ENCODE data around the gene FAM89A. TPM values are rescaled to one million over a fixed set of nuclear protein-coding genes. Genes with fewer than 3 reads are reported as not detected.

FAM89A gene
- total RNA-seq, 1 experiment from 2014 or later = 23.6 TPM

- no peaks in the 10 kb centered on the region for H4K20me1 ChIP-seq (ENCODE audit: insufficient read depth)
- ChIA-PET POLR2A (no interaction called here), CTCF (no interaction called here), RAD21 (ENCODE audit: low non-redundant PET in 1 of 2, low total read pairs in 2 of 2, uncharacterized antibody in 2 of 2, unreplicated experiment in 2 of 2) (no interaction called here)
- no peaks in the 10 kb centered on the region for H3K9me2 ChIP-seq (ENCODE audit: insufficient read depth)
- no peaks in the 10 kb centered on the region for H3K36me3 ChIP-seq (ENCODE audit: control insufficient read depth in 1 of 2, insufficient read depth in 2 of 2, low read length in 2 of 2)
- no peak overlapping the region for H3K9ac ChIP-seq (ENCODE audit: low read length)
- peaks cover 6 to 9% of the 10 kb centered on the region in 2 experiments; a peak in 1 of 4 replicates for H3K9me3 ChIP-seq (ENCODE audit: control insufficient read depth in 1 of 2, insufficient read depth in 1 of 2, low read depth in 1 of 2, low read length in 2 of 2)
- no TSS peak for BruUV-seq (replicated peaks)
- intact Hi-C loops (cut with micrococcal nuclease) = no loop called here
- peaks cover under 1% of the 10 kb centered on the region; the same call in 1 of the 2 replicates for H3K27me3 ChIP-seq (ENCODE audit: insufficient read depth, low read length)
- DNase-seq (ENCODE audit: low read depth, low spot score) (no peak), ATAC-seq (no peak)
- peaks cover 24% of the 10 kb centered on the region for H3K79me2 ChIP-seq (ENCODE audit: insufficient read depth, low read length)
- no peak overlapping the region for H3K4me3 ChIP-seq (replicated peaks in 1 of 2; ENCODE audit: low read depth in 1 of 2, low read length in 2 of 2)
- peaks cover 4 to 12% of the 10 kb centered on the region in 2 experiments; a peak in 3 of 4 replicates for H3K4me1 ChIP-seq (ENCODE audit: control insufficient read depth in 1 of 2, insufficient read depth in 2 of 2, low read length in 2 of 2)
- TF ChIP-seq REST (IDR thresholded peaks at IDR 0.05; ENCODE audit: low read depth) = no peak
- TF ChIP-seq CBX3 (IDR thresholded peaks at IDR 0.05; ENCODE audit: low read depth) = no peak
- TF ChIP-seq CEBPB (IDR thresholded peaks at IDR 0.05; ENCODE audit: low read depth) = no peak
- TF ChIP-seq CTCF (IDR thresholded peaks at IDR 0.05 in 2 of 3, conservative IDR thresholded peaks at IDR 0.05 in 1 of 3; ENCODE audit: borderline replicate concordance in 1 of 3, insufficient read depth in 1 of 3, low read depth in 2 of 3, low read length in 2 of 3) = no peak
- TF ChIP-seq TCF7L2 (IDR thresholded peaks at IDR 0.05; ENCODE audit: borderline replicate concordance, extremely low read depth, insufficient read depth, insufficient read length) = no peak
- TF ChIP-seq EGR1 (IDR thresholded peaks at IDR 0.05; ENCODE audit: low read depth) = no peak
- TF ChIP-seq SIN3A (IDR thresholded peaks at IDR 0.05; ENCODE audit: low read depth) = no peak
- no peak for TF ChIP-seq YY1 (IDR thresholded peaks at IDR 0.05; ENCODE audit: extremely low read depth, insufficient replicate concordance, low read depth, low read length)
- no peak for TF ChIP-seq ZNF274 (IDR thresholded peaks at IDR 0.05; ENCODE audit: low read depth, low read length)
- TF ChIP-seq ATF3 (IDR thresholded peaks at IDR 0.05) = no peak
- no peak for TF ChIP-seq SRF (IDR thresholded peaks at IDR 0.05; ENCODE audit: low read depth)
- TF ChIP-seq ELF1 (IDR thresholded peaks at IDR 0.05; ENCODE audit: borderline replicate concordance, low read depth) = no peak
- TF ChIP-seq FOSL1 (IDR thresholded peaks at IDR 0.05; ENCODE audit: low read depth) = no peak
- TF ChIP-seq MAX (IDR thresholded peaks at IDR 0.05) = no peak
- no peak for TF ChIP-seq ZBTB33 (IDR thresholded peaks at IDR 0.05; ENCODE audit: extremely low read depth, insufficient replicate concordance, low read length)
- no peak for TF ChIP-seq ZFX (IDR thresholded peaks at IDR 0.05)
- TF ChIP-seq EZH2phosphoT487 (IDR thresholded peaks at IDR 0.05; ENCODE audit: borderline replicate concordance) = no peak
- TF ChIP-seq POLR2AphosphoS5 (IDR thresholded peaks at IDR 0.05; ENCODE audit: low read depth, low read length) = no peak
- TF ChIP-seq JUND (IDR thresholded peaks at IDR 0.05) = no peak
- no peak for TF ChIP-seq RAD21 (IDR thresholded peaks at IDR 0.05; ENCODE audit: low read depth)
- H3K27ac ChIP-seq (ENCODE audit: low read depth, low read length) = no peak overlapping the region
- H3K4me2 ChIP-seq (ENCODE audit: low read length) = no peak overlapping the region
- no peak overlapping the region for H2AFZ ChIP-seq (ENCODE audit: low read depth, low read length, poor library complexity, severe bottlenecking)
These were observed 1.7 kb upstream of the FAM89A start for GRCh38 chr1:231041719-231042261.

All from HCT116 (cell line).